Heart left ventricle (tissue), 16 donors: ENCODE measurements around the gene DCAF6. TPM values are rescaled to one million over a fixed set of nuclear protein-coding genes. Genes with fewer than 3 reads are reported as not detected.
A peak's percentile ranks its signal among the peaks of the same experiment; 100 is the strongest.

ENCODE experiments used
- ATAC-seq, 4 donors: fragments of 200-7000 bp; cut with Tn5 transposase; one replicate each; pipeline ENCODE4 v1.9.1; 2020 to 2022; ENCODE audit warnings: moderate library complexity in 4 of 4, mild to moderate bottlenecking in 3 of 4, moderate number of reproducible peaks in 1 of 4
- DNase-seq, 5 donors: peaks; one replicate each; pipeline ENCODE4 v3.0.0-alpha.2; 2020
- H3K27ac ChIP-seq, 12 donors: fragments of 200-600 bp; sonication (generic) in 4 of 12; one replicate each; pipeline versions ENCODE4 v1.5.0 to v1.8.0; 2016 to 2022; ENCODE audit warnings: mild to moderate bottlenecking in 2 of 12
- H3K27me3 ChIP-seq, 9 donors: fragments of 200-600 bp; sonication (generic) in 2 of 9; one replicate each; pipeline versions ENCODE4 v1.5.1 to v1.8.0; 2016 to 2022; ENCODE audit warnings: mild to moderate bottlenecking in 3 of 9
- H3K36me3 ChIP-seq, 9 donors: fragments of 200-600 bp; sonication (generic) in 2 of 9; one replicate each; pipeline versions ENCODE4 v1.5.0 to v1.8.0; 2018 to 2022; ENCODE audit warnings: mild to moderate bottlenecking in 2 of 9
- H3K4me1 ChIP-seq, 12 donors: fragments of 200-600 bp; sonication (generic) in 4 of 12; one replicate each; pipeline versions ENCODE4 v1.5.0 to v1.8.0; 2016 to 2022; ENCODE audit warnings: mild to moderate bottlenecking in 3 of 12
- H3K4me3 ChIP-seq, 12 donors: fragments of 200-600 bp; sonication (generic) in 4 of 12; one replicate each; pipeline versions ENCODE4 v1.5.0 to v1.8.0; 2017 to 2022; ENCODE audit warnings: mild to moderate bottlenecking in 9 of 12, moderate library complexity in 4 of 12
- H3K9me3 ChIP-seq, 12 donors: fragments of 200-600 bp; sonication (generic) in 4 of 12; one replicate each; pipeline versions ENCODE4 v1.5.0 to v1.8.0; 2016 to 2022; ENCODE audit warnings: mild to moderate bottlenecking in 1 of 12
- POLR2A ChIP-seq, 2 donors: fragments of 450-650 bp; IDR thresholded peaks; one replicate each; pipeline ENCODE4 v1.6.1; 2017; ENCODE audit warnings: antibody characterized with exemption in 2 of 2, mild to moderate bottlenecking in 2 of 2, moderate library complexity in 2 of 2
- WGBS, 4 donors: extraction: QIAGEN DNeasy Blood & Tissue Kit in 2 of 4; methylation state at CpG; one replicate each; pipeline versions ENCODE4 v1.1.5 to v1.1.7; 2013 to 2018; 5-methylcytosine and 5-hydroxymethylcytosine counted together
- intact Hi-C, 10 donors: fragments of 100-400 bp; cut with DNase I; formaldehyde crosslinking; loops; one replicate each; pipeline versions ENCODE4 v1.11.1 to v1.14.2; 2022
- polyA plus RNA-seq, 2 donors: library from polyadenylated mRNA; stranded (reverse); fragments of 200-250 nt; gene quantifications; one replicate each; pipeline ENCODE4 v1.2.3, GENCODE V29; 2013
- total RNA-seq, 9 donors: library from RNA; depleted of rRNA in 2 of 9; stranded (reverse); fragments of >200 nt in 2 of 9; fragmentation: NEBNext Ultra II Directional in 3 of 9; extraction: Animal tissue kit (Norgen Biotek cat#: 25700) in 3 of 9; gene quantifications; one replicate each; pipeline versions ENCODE4 v1.1.0 to v1.2.4, GENCODE V29; 2016 to 2023
- TF ChIP-seq, protein P1 (sequence below), 12 donors: fragments of 200-600 bp; sonication (generic) in 4 of 12; IDR thresholded peaks; one replicate each; pipeline versions ENCODE4 v1.5.0 to v1.8.0; 2018 to 2022; ENCODE audit warnings: antibody characterized with exemption in 12 of 12, mild to moderate bottlenecking in 5 of 12
- donor health status: ischemic (EF 13 %, LVEDD 7.1; RV severe dilation, severe dysfunction).
- donor health status: healthy with polysubstance abuse.
- donor health status: DM: no; HTN: yes; CAD: no.
- donor health status: DM: no; HTN: no; CAD: no.
- donor health status: ischemic (EF 25% LVEDD 6.9; RV normal size, moderate dysfunction).
- donor health status: ischemic (EF 25% LVEDD 5.7; RV mildly dilated, moderate dysfunction).
- donor health status: healthy.
- donor health status: DM: yes; HTN: yes; CAD: no.
- donor health status: ischemic (EF 35%, LVEDD 5.7; RV mildly dilated, moderate dysfunction).
- donor health status: nonischemic (EF 11% LVEDD 7.7; RV severe dilation, severe dysfunction).
- donor health status: DM: yes; HTN: yes; CAD: no.
- donor health status: PGD.
- donor health status: ischemic (EF 29% LVEDD 5.4; RV normal size, mild dysfunction).
- donor health status: nonischemic (EF 23%, LVEDD 6.1; RV moderate dilation, normal function).

DCAF6 gene
- total and polyA plus RNA-seq, 11 donors = 66.9 to 245 (median 180) TPM

DNA sequence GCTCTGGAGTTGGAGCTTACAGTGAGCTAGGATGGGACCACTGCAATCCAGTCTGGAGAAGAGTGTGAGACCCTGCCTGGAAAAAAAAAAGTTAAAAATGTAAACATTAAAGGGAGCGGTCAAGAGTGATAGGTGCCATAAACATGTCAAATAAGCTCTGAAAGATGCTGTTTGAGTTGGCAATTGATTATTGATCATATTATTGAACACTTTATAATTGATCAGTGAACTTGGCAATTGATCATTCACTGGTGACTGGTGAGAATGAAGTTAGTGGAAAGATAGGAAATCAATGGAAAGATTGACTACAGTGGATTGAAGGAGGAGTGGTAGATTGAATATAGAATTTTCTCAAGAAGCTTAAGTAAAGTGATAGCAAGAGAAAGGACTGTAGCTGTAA is 64.7 kb downstream of the DCAF6 start:
- Histone ChIP-seq H3K36me3 (peaks cover 0 to 52% (median 33%) of the 10 kb centered on the region in 9 donors), H3K4me1 (peaks cover 0 to 16% (median under 1%) of the 10 kb centered on the region in 12 donors), H3K9me3 (no peaks in the 10 kb centered on the region), H3K4me3 (no peak overlapping the region), H3K27me3 (no peaks in the 10 kb centered on the region), H3K27ac (peak overlapping the region in 2 of 12 donors; percentile 15 to 33)
- ATAC-seq (no peak), DNase-seq (no peak)
- intact Hi-C loops = no loop called here
- WGBS, 4 donors = 98 to 100% (median 99%) methylated on average over 1 of the region's 1 CpG
- TF ChIP-seq, protein P1, sequence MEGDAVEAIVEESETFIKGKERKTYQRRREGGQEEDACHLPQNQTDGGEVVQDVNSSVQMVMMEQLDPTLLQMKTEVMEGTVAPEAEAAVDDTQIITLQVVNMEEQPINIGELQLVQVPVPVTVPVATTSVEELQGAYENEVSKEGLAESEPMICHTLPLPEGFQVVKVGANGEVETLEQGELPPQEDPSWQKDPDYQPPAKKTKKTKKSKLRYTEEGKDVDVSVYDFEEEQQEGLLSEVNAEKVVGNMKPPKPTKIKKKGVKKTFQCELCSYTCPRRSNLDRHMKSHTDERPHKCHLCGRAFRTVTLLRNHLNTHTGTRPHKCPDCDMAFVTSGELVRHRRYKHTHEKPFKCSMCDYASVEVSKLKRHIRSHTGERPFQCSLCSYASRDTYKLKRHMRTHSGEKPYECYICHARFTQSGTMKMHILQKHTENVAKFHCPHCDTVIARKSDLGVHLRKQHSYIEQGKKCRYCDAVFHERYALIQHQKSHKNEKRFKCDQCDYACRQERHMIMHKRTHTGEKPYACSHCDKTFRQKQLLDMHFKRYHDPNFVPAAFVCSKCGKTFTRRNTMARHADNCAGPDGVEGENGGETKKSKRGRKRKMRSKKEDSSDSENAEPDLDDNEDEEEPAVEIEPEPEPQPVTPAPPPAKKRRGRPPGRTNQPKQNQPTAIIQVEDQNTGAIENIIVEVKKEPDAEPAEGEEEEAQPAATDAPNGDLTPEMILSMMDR (IDR thresholded peaks at IDR 0.05) = no peak
- TF ChIP-seq POLR2A (IDR thresholded peaks at IDR 0.05) = no peak

DNA sequence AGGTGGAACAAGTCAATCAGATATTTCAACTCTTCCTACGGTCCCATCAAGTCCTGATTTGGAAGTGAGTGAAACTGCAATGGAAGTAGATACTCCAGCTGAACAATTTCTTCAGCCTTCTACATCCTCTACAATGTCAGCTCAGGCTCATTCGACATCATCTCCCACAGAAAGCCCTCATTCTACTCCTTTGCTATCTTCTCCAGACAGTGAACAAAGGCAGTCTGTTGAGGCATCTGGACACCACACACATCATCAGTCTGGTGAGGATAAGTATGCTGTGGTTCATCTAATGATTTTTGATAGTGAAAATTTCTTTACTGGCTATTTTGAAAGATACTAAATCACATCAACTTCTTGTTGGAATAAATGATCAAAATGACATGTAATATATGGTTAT is 68.0 kb downstream of the DCAF6 start:
- Histone ChIP-seq H3K27me3 (no peaks in the 10 kb centered on the region), H3K36me3 (peaks cover 0 to 62% (median 44%) of the 10 kb centered on the region in 9 donors), H3K9me3 (no peaks in the 10 kb centered on the region), H3K4me3 (no peak overlapping the region), H3K4me1 (peaks cover 0 to 9% (median 0%) of the 10 kb centered on the region in 12 donors), H3K27ac (no peak overlapping the region)
- DNase-seq (no peak), ATAC-seq (no peak)
- intact Hi-C loops = no loop called here
- whole genome bisulfite sequencing, 4 donors = 70 to 85% (median 79%) methylated on average over 2 of the region's 2 CpGs
- TF ChIP-seq, protein P1 (IDR thresholded peaks at IDR 0.05) = no peak
- TF ChIP-seq POLR2A (IDR thresholded peaks at IDR 0.05) = no peak

DNA sequence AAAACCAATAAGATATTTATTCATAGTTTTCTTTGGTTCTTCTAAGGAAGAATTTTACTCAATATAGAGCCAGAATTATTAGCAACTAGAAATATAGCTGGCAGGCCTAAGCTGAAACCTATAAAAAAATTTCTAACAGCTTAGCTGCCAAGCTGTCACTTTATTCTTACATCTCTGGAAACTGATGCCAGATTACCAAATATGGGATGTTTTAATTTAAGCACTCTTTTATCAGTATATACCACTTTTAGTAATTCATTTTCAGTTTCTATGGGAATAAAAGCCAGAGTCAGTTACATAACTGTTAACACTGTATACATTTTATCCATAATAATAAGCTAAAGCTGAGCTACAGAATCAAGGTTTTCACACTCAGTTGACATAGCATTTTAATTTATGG is 69.0 kb downstream of the DCAF6 start:
- H3K27ac ChIP-seq = peak overlapping the region in 1 of 12 donors; percentile 1
- peaks cover 0 to 7% (median 0%) of the 10 kb centered on the region in 12 donors for H3K4me1 ChIP-seq
- H3K36me3 ChIP-seq = peaks cover 0 to 66% (median 44%) of the 10 kb centered on the region in 9 donors
- TF ChIP-seq POLR2A (IDR thresholded peaks at IDR 0.05) = no peak
- TF ChIP-seq, protein P1 (IDR thresholded peaks at IDR 0.05) = no peak
- no peaks in the 10 kb centered on the region for H3K9me3 ChIP-seq
- DNase-seq (no peak), ATAC-seq (no peak)
- no peaks in the 10 kb centered on the region for H3K27me3 ChIP-seq
- no peak overlapping the region for H3K4me3 ChIP-seq
- intact Hi-C loops = no loop called here

DNA sequence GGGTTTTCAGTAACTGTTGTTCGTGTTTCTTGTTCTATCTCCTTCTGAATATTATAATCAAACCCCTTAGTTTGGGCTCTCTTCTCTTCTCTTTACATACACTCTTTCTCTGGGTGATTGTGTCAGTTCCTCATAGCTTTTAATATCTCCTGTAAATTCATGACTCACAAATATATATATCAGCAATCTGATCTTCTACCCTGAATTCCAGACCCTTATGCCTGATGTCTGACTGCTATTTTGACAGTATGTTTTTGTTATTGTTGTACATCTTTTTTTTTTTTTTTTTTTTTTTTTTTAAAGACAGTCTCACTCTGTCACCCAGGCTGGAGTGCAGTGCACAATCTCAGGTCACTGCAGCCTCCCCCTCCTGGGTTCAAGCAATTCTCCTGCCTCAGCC is 71.2 kb downstream of the DCAF6 start:
- intact Hi-C loops = no loop called here
- Histone ChIP-seq H3K9me3 (no peaks in the 10 kb centered on the region), H3K36me3 (peaks cover 0 to 71% (median 54%) of the 10 kb centered on the region in 9 donors), H3K27me3 (no peaks in the 10 kb centered on the region), H3K4me1 (peaks cover 0 to 7% (median 0%) of the 10 kb centered on the region in 12 donors), H3K4me3 (no peak overlapping the region), H3K27ac (no peak overlapping the region)
- DNase-seq (no peak), ATAC-seq (no peak)
- 71 to 81% (median 77%) methylated on average over 1 of the region's 1 CpG for WGBS, 4 donors
- no peak for TF ChIP-seq POLR2A (IDR thresholded peaks at IDR 0.05)
- TF ChIP-seq, protein P1 (IDR thresholded peaks at IDR 0.05) = no peak
